ENCODE data around the gene PPP1R1B.

DNA sequence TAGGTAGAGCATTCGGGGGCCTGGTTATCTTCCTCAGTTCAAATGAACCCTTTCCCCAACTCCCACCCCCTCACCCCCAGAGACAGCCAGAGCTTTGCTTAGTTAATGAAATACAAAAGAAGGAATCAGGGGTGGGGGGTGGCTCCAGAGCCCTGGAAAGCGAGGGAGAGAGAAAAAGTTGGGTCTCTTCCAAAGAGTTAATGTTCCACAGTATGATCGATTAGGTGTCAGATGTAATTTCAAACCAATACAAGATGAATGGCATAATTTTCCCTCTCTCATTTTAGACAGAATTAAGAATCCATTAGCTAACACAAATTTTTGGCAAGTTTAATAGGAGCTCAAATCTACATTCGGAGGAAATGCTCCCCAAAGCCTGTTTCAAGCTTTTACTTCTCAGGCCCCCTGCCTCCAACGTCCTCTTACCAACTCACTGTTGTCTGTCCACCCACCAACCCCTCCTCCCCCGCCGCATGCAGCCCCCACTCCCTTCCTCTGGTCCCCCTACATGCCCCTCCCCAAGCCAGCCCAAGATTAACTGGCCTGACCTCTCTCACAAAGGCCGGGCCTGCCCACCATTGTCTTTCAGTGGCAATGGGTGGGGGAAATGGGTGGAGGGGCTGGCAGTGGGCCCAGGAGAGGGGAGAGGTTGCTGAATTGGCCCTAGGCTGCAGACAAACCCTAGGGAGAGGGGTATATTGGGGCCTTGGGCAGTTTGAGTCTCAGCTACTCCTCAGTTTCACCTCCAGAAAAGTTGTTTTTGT, 47.3 kb upstream of the PPP1R1B start:
- no peak for TF ChIP-seq EZH2 (IDR thresholded peaks at IDR 0.05; ENCODE audit: borderline replicate concordance, low read depth, low read length, poor library complexity, severe bottlenecking)
- TF ChIP-seq, protein P1, sequence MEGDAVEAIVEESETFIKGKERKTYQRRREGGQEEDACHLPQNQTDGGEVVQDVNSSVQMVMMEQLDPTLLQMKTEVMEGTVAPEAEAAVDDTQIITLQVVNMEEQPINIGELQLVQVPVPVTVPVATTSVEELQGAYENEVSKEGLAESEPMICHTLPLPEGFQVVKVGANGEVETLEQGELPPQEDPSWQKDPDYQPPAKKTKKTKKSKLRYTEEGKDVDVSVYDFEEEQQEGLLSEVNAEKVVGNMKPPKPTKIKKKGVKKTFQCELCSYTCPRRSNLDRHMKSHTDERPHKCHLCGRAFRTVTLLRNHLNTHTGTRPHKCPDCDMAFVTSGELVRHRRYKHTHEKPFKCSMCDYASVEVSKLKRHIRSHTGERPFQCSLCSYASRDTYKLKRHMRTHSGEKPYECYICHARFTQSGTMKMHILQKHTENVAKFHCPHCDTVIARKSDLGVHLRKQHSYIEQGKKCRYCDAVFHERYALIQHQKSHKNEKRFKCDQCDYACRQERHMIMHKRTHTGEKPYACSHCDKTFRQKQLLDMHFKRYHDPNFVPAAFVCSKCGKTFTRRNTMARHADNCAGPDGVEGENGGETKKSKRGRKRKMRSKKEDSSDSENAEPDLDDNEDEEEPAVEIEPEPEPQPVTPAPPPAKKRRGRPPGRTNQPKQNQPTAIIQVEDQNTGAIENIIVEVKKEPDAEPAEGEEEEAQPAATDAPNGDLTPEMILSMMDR (conservative IDR thresholded peaks at IDR 0.05; ENCODE audit: low read depth, low read length), result no peak
